Loucy (cell line): ENCODE data around the gene LPAR3.

ENCODE experiments used
- H2AFZ ChIP-seq: fragments of 200-600 bp; sonication (generic); 2 replicates; pipeline ENCODE4 v1.6.0; 2016; ENCODE audit warnings: antibody characterized with exemption, mild to moderate bottlenecking, low read length, moderate library complexity
- H3F3A ChIP-seq: fragments of 200-600 bp; 2 replicates; pipeline ENCODE4 v1.6.0; 2016; ENCODE audit warnings: antibody characterized with exemption, low read depth, mild to moderate bottlenecking
- H3K27me3 ChIP-seq: fragments of 200-600 bp; sonication (generic); 2 replicates; pipeline ENCODE4 v1.6.1; 2014; ENCODE audit warnings: low read length, mild to moderate bottlenecking; ENCODE audit not compliant: insufficient read depth, poor library complexity, severe bottlenecking
- H3K36me3 ChIP-seq: fragments of 200-600 bp; sonication (generic); 2 replicates; pipeline ENCODE4 v1.6.1; 2016; ENCODE audit warnings: low read length; ENCODE audit not compliant: insufficient read depth
- H3K4me1 ChIP-seq: fragments of 200-600 bp; sonication (generic); 2 replicates; pipeline ENCODE4 v1.5.1; 2014; ENCODE audit warnings: low read length, mild to moderate bottlenecking; ENCODE audit not compliant: insufficient read depth, poor library complexity, severe bottlenecking
- H3K4me2 ChIP-seq: fragments of 200-600 bp; sonication (generic); 2 replicates; pipeline ENCODE4 v1.6.0; 2014; ENCODE audit warnings: antibody characterized with exemption, low read length, low read depth, mild to moderate bottlenecking; ENCODE audit not compliant: poor library complexity, severe bottlenecking
- H3K4me3 ChIP-seq: fragments of 200-600 bp; sonication (generic); 2 replicates; pipeline ENCODE4 v1.5.1; 2014; ENCODE audit warnings: low read length, mild to moderate bottlenecking, mixed read lengths; ENCODE audit not compliant: poor library complexity, severe bottlenecking
- H3K79me2 ChIP-seq: fragments of 200-600 bp; sonication (generic); 2 replicates; pipeline ENCODE4 v1.6.1; 2014; ENCODE audit warnings: low read length; ENCODE audit not compliant: insufficient read depth
- H3K9ac ChIP-seq: fragments of 200-600 bp; sonication (generic); 2 replicates; pipeline ENCODE4 v1.6.0; 2014; ENCODE audit warnings: mild to moderate bottlenecking, low read depth, low read length, moderate library complexity; ENCODE audit not compliant: poor library complexity, severe bottlenecking
- H3K9me2 ChIP-seq: fragments of 200-600 bp; sonication (generic); replicated peaks from 2 replicates; pipeline ENCODE4 v1.6.1; 2016; ENCODE audit warnings: low read depth, low read length, mixed read lengths
- H3K9me3 ChIP-seq: fragments of 200-600 bp; sonication (generic); 2 replicates; pipeline ENCODE4 v1.6.1; 2014; ENCODE audit warnings: mild to moderate bottlenecking, antibody characterized with exemption, low read length, low read depth; ENCODE audit not compliant: insufficient read depth
- H4K20me1 ChIP-seq: fragments of 200-600 bp; sonication (generic); 2 replicates; pipeline ENCODE4 v1.6.0; 2014; ENCODE audit warnings: antibody characterized with exemption, low read length, mild to moderate bottlenecking; ENCODE audit not compliant: insufficient read depth, poor library complexity, severe bottlenecking
- EZH2phosphoT487 ChIP-seq: fragments of 200-600 bp; IDR thresholded peaks from 2 replicates; pipeline ENCODE4 v1.6.1; 2018; ENCODE audit warnings: antibody characterized with exemption, mild to moderate bottlenecking, moderate library complexity, borderline replicate concordance
- TF ChIP-seq, protein P1 (sequence below): fragments of 200-600 bp; sonication (generic); conservative IDR thresholded peaks from 2 replicates; pipeline ENCODE4 v1.5.1; 2014; ENCODE audit warnings: mild to moderate bottlenecking, antibody characterized with exemption, low read length

The LPAR3 gene

DNA sequence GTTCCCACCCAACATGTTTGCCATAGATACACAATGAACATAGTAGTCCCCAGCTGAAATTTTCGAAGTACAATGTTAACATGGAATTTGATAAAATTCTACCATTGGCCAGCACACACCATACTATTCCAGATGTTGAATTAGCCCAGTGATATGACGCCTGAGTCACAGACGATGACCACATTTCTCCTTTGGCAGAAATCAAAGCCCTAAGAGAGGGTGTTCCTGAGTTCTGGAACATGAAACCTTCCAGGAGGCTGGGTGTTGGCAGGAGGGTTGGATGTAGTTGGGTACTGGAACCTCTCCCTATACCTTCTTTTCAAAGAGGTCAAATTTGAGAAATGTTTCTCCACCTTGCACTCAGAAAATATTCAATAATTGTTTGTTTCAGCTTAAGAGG is 37.8 kb downstream of the LPAR3 start:
- Histone ChIP-seq H3F3A (no peaks in the 10 kb centered on the region), H3K4me2 (peak overlapping the region; percentile 58), H3K9ac (no peak overlapping the region), H4K20me1 (no peaks in the 10 kb centered on the region), H3K27me3 (no peaks in the 10 kb centered on the region), H3K9me3 (no peaks in the 10 kb centered on the region), H3K4me3 (peak overlapping the region; percentile 36), H3K79me2 (no peaks in the 10 kb centered on the region), H2AFZ (no peak overlapping the region), H3K36me3 (no peaks in the 10 kb centered on the region), H3K9me2 (no peaks in the 10 kb centered on the region), H3K4me1 (peaks cover 30% of the 10 kb centered on the region)
- TF ChIP-seq, protein P1, sequence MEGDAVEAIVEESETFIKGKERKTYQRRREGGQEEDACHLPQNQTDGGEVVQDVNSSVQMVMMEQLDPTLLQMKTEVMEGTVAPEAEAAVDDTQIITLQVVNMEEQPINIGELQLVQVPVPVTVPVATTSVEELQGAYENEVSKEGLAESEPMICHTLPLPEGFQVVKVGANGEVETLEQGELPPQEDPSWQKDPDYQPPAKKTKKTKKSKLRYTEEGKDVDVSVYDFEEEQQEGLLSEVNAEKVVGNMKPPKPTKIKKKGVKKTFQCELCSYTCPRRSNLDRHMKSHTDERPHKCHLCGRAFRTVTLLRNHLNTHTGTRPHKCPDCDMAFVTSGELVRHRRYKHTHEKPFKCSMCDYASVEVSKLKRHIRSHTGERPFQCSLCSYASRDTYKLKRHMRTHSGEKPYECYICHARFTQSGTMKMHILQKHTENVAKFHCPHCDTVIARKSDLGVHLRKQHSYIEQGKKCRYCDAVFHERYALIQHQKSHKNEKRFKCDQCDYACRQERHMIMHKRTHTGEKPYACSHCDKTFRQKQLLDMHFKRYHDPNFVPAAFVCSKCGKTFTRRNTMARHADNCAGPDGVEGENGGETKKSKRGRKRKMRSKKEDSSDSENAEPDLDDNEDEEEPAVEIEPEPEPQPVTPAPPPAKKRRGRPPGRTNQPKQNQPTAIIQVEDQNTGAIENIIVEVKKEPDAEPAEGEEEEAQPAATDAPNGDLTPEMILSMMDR: no peak
- TF ChIP-seq EZH2phosphoT487: no peak

DNA sequence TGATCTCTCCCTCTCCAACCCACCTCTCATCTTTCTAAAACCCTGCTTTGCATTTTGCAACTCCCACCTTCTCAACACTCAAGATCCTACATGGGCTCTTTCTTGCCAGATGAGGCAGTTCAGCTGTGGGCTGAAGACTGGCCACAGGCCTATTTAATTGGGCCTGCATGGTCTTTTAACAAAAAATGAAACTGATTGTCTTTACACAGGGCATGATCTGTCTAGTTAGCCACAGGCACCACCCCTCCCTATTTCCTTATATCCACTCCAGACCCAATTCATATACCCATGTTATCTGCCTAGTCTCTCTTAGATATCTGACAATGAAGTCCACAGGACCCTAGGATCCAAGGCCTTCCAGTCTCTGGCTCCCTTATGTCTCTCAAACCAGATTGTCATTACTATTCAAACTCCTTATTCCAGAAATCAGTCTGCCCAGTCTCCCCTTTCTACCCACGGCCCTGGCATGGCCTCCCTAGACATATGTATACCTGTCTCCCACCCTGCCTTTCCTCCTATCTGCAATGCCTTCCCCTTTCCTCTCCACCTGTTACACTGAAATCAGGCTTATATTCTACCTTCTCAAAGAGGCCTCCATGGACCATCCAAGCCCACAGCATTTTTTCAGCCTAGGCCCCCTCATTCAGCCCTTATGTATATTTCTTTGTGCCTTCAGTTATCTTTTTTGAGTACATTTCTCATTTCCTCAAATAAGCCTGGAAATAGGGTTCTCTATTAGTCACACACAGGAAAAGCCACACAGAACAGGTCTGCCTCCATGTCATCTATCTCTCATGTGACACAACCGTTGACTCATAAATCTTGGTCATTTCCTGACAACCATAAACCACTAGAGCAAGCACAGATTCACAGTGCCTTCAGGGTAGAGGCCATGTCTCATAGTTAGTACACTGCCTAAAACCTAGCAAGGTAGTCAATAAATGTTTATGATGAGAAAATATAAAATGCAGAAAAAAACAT is 39.0 kb downstream of the LPAR3 start:
- H3K27me3 ChIP-seq: no peaks in the 10 kb centered on the region
- peak overlapping the region; percentile 58 for H3K4me2 ChIP-seq
- H3K9ac ChIP-seq: peak overlapping the region; percentile 58
- no peaks in the 10 kb centered on the region for H3K9me3 ChIP-seq
- no peak for TF ChIP-seq EZH2phosphoT487
- TF ChIP-seq, protein P1: no peak
- peak overlapping the region; percentile 36 for H3K4me3 ChIP-seq
- H3K36me3 ChIP-seq: no peaks in the 10 kb centered on the region
- H3K9me2 ChIP-seq: no peaks in the 10 kb centered on the region
- no peaks in the 10 kb centered on the region for H3F3A ChIP-seq
- no peaks in the 10 kb centered on the region for H3K79me2 ChIP-seq
- no peaks in the 10 kb centered on the region for H4K20me1 ChIP-seq
- peaks cover 30% of the 10 kb centered on the region for H3K4me1 ChIP-seq
- no peak overlapping the region for H2AFZ ChIP-seq

DNA sequence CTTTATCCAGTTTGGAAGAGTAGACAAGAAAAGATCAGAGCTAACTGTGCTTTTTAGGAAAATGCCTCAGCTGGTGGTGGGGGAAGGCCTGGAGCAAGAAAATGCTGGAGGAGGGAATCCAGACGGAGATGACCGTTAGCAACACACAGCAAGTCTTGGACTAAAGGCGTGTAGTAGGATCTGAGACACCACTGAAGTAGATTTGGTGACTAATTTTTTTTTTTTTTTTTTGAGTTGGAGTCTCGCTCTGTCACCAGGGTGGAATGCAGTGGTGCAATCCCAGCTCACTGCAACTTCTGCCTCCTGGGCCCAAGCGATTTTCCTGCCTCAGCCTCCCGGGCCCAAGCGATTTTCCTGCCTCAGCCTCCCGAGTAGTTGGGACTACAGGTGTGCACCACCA is 41.2 kb downstream of the LPAR3 start:
- TF ChIP-seq EZH2phosphoT487: no peak
- TF ChIP-seq, protein P1: no peak
- Histone ChIP-seq H3K79me2 (no peaks in the 10 kb centered on the region), H3K36me3 (no peaks in the 10 kb centered on the region), H3K27me3 (no peaks in the 10 kb centered on the region), H3K9me2 (no peaks in the 10 kb centered on the region), H3K4me3 (no peak overlapping the region), H2AFZ (no peak overlapping the region), H3K4me1 (peaks cover 40% of the 10 kb centered on the region), H3F3A (no peaks in the 10 kb centered on the region), H3K9me3 (no peaks in the 10 kb centered on the region), H3K9ac (no peak overlapping the region), H3K4me2 (no peak overlapping the region), H4K20me1 (no peaks in the 10 kb centered on the region)
